H9 (cell line): ENCODE data around the gene P2RY14. TPM values are rescaled to one million over a fixed set of nuclear protein-coding genes. Genes with fewer than 3 reads are reported as not detected.

Experiments used
- DNase-seq: peaks from one replicate; pipeline ENCODE4 v3.0.0-alpha.2; 2017
- H2AFZ ChIP-seq: one replicate; pipeline ENCODE4 v1.6.1; 2013; ENCODE audit warnings: mild to moderate bottlenecking, low read length, control low read depth, moderate library complexity
- H2AK5ac ChIP-seq: 2 replicates; pipeline ENCODE4 v1.6.1; 2013; ENCODE audit warnings: low read length, control low read depth, mixed read lengths; ENCODE audit not compliant: insufficient read length
- H2BK120ac ChIP-seq: one replicate; pipeline ENCODE4 v1.6.1; 2013; ENCODE audit warnings: low read depth, mild to moderate bottlenecking, low read length, control low read depth, inconsistent platforms; ENCODE audit not compliant: poor library complexity, severe bottlenecking
- H2BK12ac ChIP-seq: 2 replicates; pipeline ENCODE4 v1.6.1; 2013; ENCODE audit warnings: low read length, control low read depth, mixed read lengths, low read depth; ENCODE audit not compliant: insufficient read length
- H2BK15ac ChIP-seq: 2 replicates; pipeline ENCODE4 v1.6.1; 2013; ENCODE audit warnings: low read depth, low read length, control low read depth
- H2BK20ac ChIP-seq: one replicate; pipeline ENCODE4 v1.6.1; 2013; ENCODE audit warnings: low read depth, mild to moderate bottlenecking, low read length, control low read depth, inconsistent platforms; ENCODE audit not compliant: poor library complexity, severe bottlenecking
- H2BK5ac ChIP-seq: 2 replicates; pipeline ENCODE4 v1.6.1; 2013; ENCODE audit warnings: low read length, control low read depth, mixed read lengths; ENCODE audit not compliant: insufficient read length
- H3K14ac ChIP-seq: 2 replicates; pipeline ENCODE4 v1.6.1; 2013; ENCODE audit warnings: low read length, control low read depth; ENCODE audit not compliant: insufficient read depth
- H3K18ac ChIP-seq: 2 replicates; pipeline ENCODE4 v1.6.1; 2013; ENCODE audit warnings: low read depth, mild to moderate bottlenecking, mixed read lengths, low read length, control low read depth; ENCODE audit not compliant: insufficient read length
- H3K23ac ChIP-seq: 2 replicates; pipeline ENCODE4 v1.6.1; 2013; ENCODE audit warnings: low read length, control low read depth, mixed read lengths, low read depth; ENCODE audit not compliant: insufficient read length
- H3K23me2 ChIP-seq: 2 replicates; pipeline ENCODE4 v1.6.1; 2013; ENCODE audit warnings: low read depth, mild to moderate bottlenecking, mixed read lengths, low read length, control low read depth; ENCODE audit not compliant: insufficient read length, poor library complexity, severe bottlenecking
- H3K27ac ChIP-seq: 2 replicates; pipeline ENCODE4 v1.5.1; 2013; ENCODE audit warnings: low read length, control low read depth, mixed read lengths, low read depth; ENCODE audit not compliant: insufficient read length
- H3K27me3 ChIP-seq: 2 replicates; pipeline ENCODE4 v1.6.1; 2013; ENCODE audit warnings: low read length, control low read depth, inconsistent platforms; ENCODE audit not compliant: insufficient read depth
- H3K4ac ChIP-seq: 2 replicates; pipeline ENCODE4 v1.6.1; 2013; ENCODE audit warnings: low read depth, mild to moderate bottlenecking, control low read depth, inconsistent platforms, low read length, moderate library complexity
- H3K4me1 ChIP-seq: 2 replicates; pipeline ENCODE4 v1.6.1; 2013; ENCODE audit warnings: low read length, control low read depth, inconsistent platforms; ENCODE audit not compliant: insufficient read depth
- H3K4me2 ChIP-seq: 2 replicates; pipeline ENCODE4 v1.6.1; 2013; ENCODE audit warnings: low read length, control low read depth, mixed read lengths; ENCODE audit not compliant: insufficient read length, insufficient read depth
- H3K56ac ChIP-seq: 2 replicates; pipeline ENCODE4 v1.6.1; 2013; ENCODE audit warnings: low read depth, mild to moderate bottlenecking, mixed read lengths, low read length, control low read depth; ENCODE audit not compliant: insufficient read length
- H3K79me1 ChIP-seq: 2 replicates; pipeline ENCODE4 v1.6.1; 2013; ENCODE audit warnings: low read depth, mild to moderate bottlenecking, moderate library complexity, low read length, control low read depth, inconsistent platforms; ENCODE audit not compliant: insufficient read depth, poor library complexity, severe bottlenecking
- H3K79me2 ChIP-seq: 2 replicates; pipeline ENCODE4 v1.6.1; 2013; ENCODE audit warnings: low read length, control low read depth, inconsistent platforms; ENCODE audit not compliant: insufficient read depth
- H3K9ac ChIP-seq: 2 replicates; pipeline ENCODE4 v1.6.1; 2013; ENCODE audit warnings: low read length, control low read depth, mixed read lengths; ENCODE audit not compliant: insufficient read length; ENCODE audit errors: extremely low read depth
- H3K9me3 ChIP-seq: one replicate; pipeline ENCODE4 v1.6.1; 2013; ENCODE audit warnings: low read depth, low read length, inconsistent platforms; ENCODE audit not compliant: control insufficient read depth
- H3T11ph ChIP-seq: one replicate; pipeline ENCODE4 v1.6.1; 2013; ENCODE audit warnings: mild to moderate bottlenecking, low read length, control low read depth, inconsistent platforms
- H4K20me1 ChIP-seq: one replicate; pipeline ENCODE4 v1.6.1; 2013; ENCODE audit not compliant: control insufficient read depth, insufficient read length, insufficient read depth
- H4K5ac ChIP-seq: 2 replicates; pipeline ENCODE4 v1.6.1; 2013; ENCODE audit warnings: low read depth, mild to moderate bottlenecking, mixed read lengths, low read length, control low read depth; ENCODE audit not compliant: insufficient read length
- H4K8ac ChIP-seq: replicated peaks from 2 replicates; pipeline ENCODE4 v1.6.1; 2013; ENCODE audit warnings: low read length, control low read depth, mixed read lengths, low read depth; ENCODE audit not compliant: insufficient read length
- H4K91ac ChIP-seq: 2 replicates; pipeline ENCODE4 v1.6.1; 2013; ENCODE audit warnings: low read depth, mild to moderate bottlenecking, moderate library complexity, mixed read lengths, low read length, control low read depth; ENCODE audit not compliant: insufficient read length
- H3K27ac Mint-ChIP-seq, 3 experiments: 2 replicates in 2 of 3; 3 replicates in 1 of 3; pipeline ENCODE4 v1.8.0; 2020 to 2021; ENCODE audit warnings: mixed read lengths in 3 of 3, mild to moderate bottlenecking in 1 of 3, moderate library complexity in 1 of 3
- H3K27me3 Mint-ChIP-seq: 2 replicates; pipeline ENCODE4 v1.8.0; 2021; ENCODE audit warnings: low read depth, mild to moderate bottlenecking, moderate library complexity, mixed read lengths
- H3K36me3 Mint-ChIP-seq, 3 experiments: 2 replicates in 2 of 3; 3 replicates in 1 of 3; pipeline ENCODE4 v1.8.0; 2020 to 2021; ENCODE audit warnings: low read depth in 3 of 3, mixed read lengths in 3 of 3; ENCODE audit not compliant: insufficient read depth in 1 of 3
- H3K4me1 Mint-ChIP-seq, 2 experiments: 2 replicates each; pipeline ENCODE4 v1.8.0; 2020; ENCODE audit warnings: mixed read lengths in 2 of 2
- H3K4me3 Mint-ChIP-seq, 2 experiments: 2 replicates in 1 of 2; 3 replicates in 1 of 2; pipeline ENCODE4 v1.8.0; 2020 to 2021; ENCODE audit warnings: mild to moderate bottlenecking in 2 of 2, mixed read lengths in 2 of 2, moderate library complexity in 1 of 2
- H3K9me3 Mint-ChIP-seq, 2 experiments: 2 replicates in 1 of 2; 3 replicates in 1 of 2; pipeline ENCODE4 v1.8.0; 2020; ENCODE audit warnings: mild to moderate bottlenecking in 2 of 2, mixed read lengths in 2 of 2, moderate library complexity in 1 of 2
- CTCF ChIP-seq: fragments of 200-600 bp; sonication (generic); conservative IDR thresholded peaks from 3 replicates; pipeline ENCODE4 v1.8.0; 2021; ENCODE audit warnings: antibody characterized with exemption, mild to moderate bottlenecking
- WGBS: extraction: QIAGEN DNeasy Blood & Tissue Kit; methylation state at CpG from one replicate; pipeline ENCODE4 v1.1.7; 2013; ENCODE audit warnings: missing lambda C conversion rate, low lambda C conversion rate, mixed read lengths; ENCODE audit not compliant: insufficient read length; ENCODE audit errors: extremely low coverage; 5-methylcytosine and 5-hydroxymethylcytosine counted together
- total RNA-seq: library from RNA; stranded (reverse); gene quantifications from 2 replicates; pipeline ENCODE4 v1.2.1, GENCODE V29; 2021

The P2RY14 gene
- total RNA-seq, 1 experiment from 2014 or later = not detected

GRCh38 chr3:151285940-151286339 lies 7.6 kb upstream of the P2RY14 start:
- H3K4me2 ChIP-seq = no peak overlapping the region
- no peak overlapping the region for H3T11ph ChIP-seq
- H2BK20ac ChIP-seq = no peak overlapping the region
- no peak overlapping the region for H2AFZ ChIP-seq
- no peak overlapping the region for H2AK5ac ChIP-seq
- no peaks in the 10 kb centered on the region for H3K79me1 ChIP-seq
- no peak overlapping the region for H2BK15ac ChIP-seq
- no peaks in the 10 kb centered on the region for H3K27me3 ChIP-seq
- no peaks in the 10 kb centered on the region for H3K4me1 ChIP-seq
- no peak overlapping the region for H2BK12ac ChIP-seq
- no peak overlapping the region for H4K5ac ChIP-seq
- no CpG with 5 or more reads among the region's 1 CpG for WGBS
- no peaks in the 10 kb centered on the region for H4K20me1 ChIP-seq
- Mint-ChIP-seq H3K27me3 (no peaks in the 10 kb centered on the region), H3K27ac (no peak overlapping the region), H3K4me3 (no peak overlapping the region), H3K36me3 (no peaks in the 10 kb centered on the region), H3K9me3 (no peaks in the 10 kb centered on the region), H3K4me1 (peaks cover 5% of the 10 kb centered on the region in 2 experiments)
- H3K9me3 ChIP-seq = no peaks in the 10 kb centered on the region
- no peaks in the 10 kb centered on the region for H3K79me2 ChIP-seq
- H3K23ac ChIP-seq = no peak overlapping the region
- H3K56ac ChIP-seq = no peak overlapping the region
- no peak overlapping the region for H4K8ac ChIP-seq
- no peak for TF ChIP-seq CTCF
- no peak overlapping the region for H4K91ac ChIP-seq
- H3K18ac ChIP-seq = no peak overlapping the region
- no peaks in the 10 kb centered on the region for H3K23me2 ChIP-seq
- H2BK120ac ChIP-seq = no peak overlapping the region
- DNase-seq = no peak
- no peak overlapping the region for H3K14ac ChIP-seq
- H3K9ac ChIP-seq = no peak overlapping the region
- no peak overlapping the region for H2BK5ac ChIP-seq
- H3K4ac ChIP-seq = no peak overlapping the region
- no peak overlapping the region for H3K27ac ChIP-seq
